Sigmoid colon (tissue), 4 donors: ENCODE results near the gene ZNF483.

Experiments
- CTCF ChIP-seq, 4 experiments: fragments of 450-650 bp in 3 of 4; fragments of 200-600 bp in 1 of 4; IDR thresholded peaks; one replicate each; pipeline ENCODE4 v1.5.1; 2016 to 2019; ENCODE audit warnings: antibody characterized with exemption in 4 of 4, mild to moderate bottlenecking in 3 of 4, moderate library complexity in 2 of 4
- EP300 ChIP-seq, 4 donors: sonication (generic); formaldehyde crosslinking; IDR thresholded peaks; one replicate each; pipeline ENCODE4 v1.6.1; 2017; ENCODE audit warnings: antibody characterized with exemption in 4 of 4
- POLR2A ChIP-seq, 2 donors: fragments of 450-650 bp; IDR thresholded peaks; one replicate each; pipeline ENCODE4 v1.6.1; 2016; ENCODE audit warnings: antibody characterized with exemption in 2 of 2, mild to moderate bottlenecking in 2 of 2, moderate library complexity in 2 of 2
- POLR2AphosphoS5 ChIP-seq, 4 donors: sonication (generic); formaldehyde crosslinking; IDR thresholded peaks; one replicate each; pipeline ENCODE4 v1.6.1; 2017; ENCODE audit warnings: antibody characterized with exemption in 4 of 4

- no peak for TF ChIP-seq CTCF (IDR thresholded peaks at IDR 0.05)
- no peak for TF ChIP-seq POLR2AphosphoS5 (IDR thresholded peaks at IDR 0.05)
- no peak for TF ChIP-seq EP300 (IDR thresholded peaks at IDR 0.05)
- no peak for TF ChIP-seq POLR2A (IDR thresholded peaks at IDR 0.05)
These were observed 4.8 kb downstream of the ZNF483 start for GRCh38 chr9:111529787-111530186.
